HUES48 (cell line): ENCODE data around the gene MGAT5.
"Not testable (repeated sequence)": the region's sequence is repeated elsewhere in the genome, so short reads cannot be mapped to it uniquely, and the experiment has no call there.

Source experiments
- H3K27ac ChIP-seq: one replicate; pipeline ENCODE4 v1.7.0; 2013; ENCODE audit warnings: low read depth, low read length, inconsistent platforms
- H3K27me3 ChIP-seq: 2 replicates; pipeline ENCODE4 v1.6.1; 2013; ENCODE audit warnings: mild to moderate bottlenecking, low read length; ENCODE audit not compliant: control insufficient read depth, insufficient read depth
- H3K36me3 ChIP-seq: 2 replicates; pipeline ENCODE4 v1.6.1; 2013; ENCODE audit warnings: low read length; ENCODE audit not compliant: control insufficient read depth, insufficient read depth
- H3K4me1 ChIP-seq: 2 replicates; pipeline ENCODE4 v1.6.1; 2013; ENCODE audit warnings: mild to moderate bottlenecking, low read length; ENCODE audit not compliant: control insufficient read depth, insufficient read depth
- H3K4me3 ChIP-seq: 2 replicates; pipeline ENCODE4 v1.5.1; 2013; ENCODE audit warnings: mild to moderate bottlenecking, low read depth, low read length
- H3K9ac ChIP-seq: 2 replicates; pipeline ENCODE4 v1.6.1; 2013; ENCODE audit warnings: mild to moderate bottlenecking, low read depth, low read length, moderate library complexity
- H3K9me3 ChIP-seq: 2 replicates; pipeline ENCODE4 v1.6.1; 2013; ENCODE audit warnings: low read length; ENCODE audit not compliant: control insufficient read depth, insufficient read depth

MGAT5 gene

GRCh38 chr2:134466141-134466540, 212.3 kb downstream of the MGAT5 start:
- no peaks in the 10 kb centered on the region for H3K36me3 ChIP-seq
- H3K27ac ChIP-seq: no peak overlapping the region
- H3K9me3 ChIP-seq: no peaks in the 10 kb centered on the region
- no peak overlapping the region for H3K4me3 ChIP-seq
- H3K9ac ChIP-seq: no peak overlapping the region
- no peaks in the 10 kb centered on the region for H3K27me3 ChIP-seq
- H3K4me1 ChIP-seq: no peaks in the 10 kb centered on the region

GRCh38 chr2:134468164-134468563, 214.3 kb downstream of the MGAT5 start:
- Histone ChIP-seq H3K4me1 (no peaks in the 10 kb centered on the region), H3K36me3 (no peaks in the 10 kb centered on the region), H3K27ac (no peak overlapping the region)

GRCh38 chr2:134468776-134469175, 214.9 kb downstream of the MGAT5 start:
- no peak overlapping the region for H3K4me3 ChIP-seq
- no peak overlapping the region for H3K27ac ChIP-seq
- H3K9ac ChIP-seq: no peak overlapping the region
- no peaks in the 10 kb centered on the region for H3K27me3 ChIP-seq
- H3K36me3 ChIP-seq: no peaks in the 10 kb centered on the region
- H3K9me3 ChIP-seq: no peaks in the 10 kb centered on the region
- no peaks in the 10 kb centered on the region for H3K4me1 ChIP-seq

More at GRCh38 chr2:134468164-134468563, 214.3 kb downstream of the MGAT5 start:
- no peaks in the 10 kb centered on the region for H3K27me3 ChIP-seq
- no peaks in the 10 kb centered on the region for H3K9me3 ChIP-seq
- H3K9ac ChIP-seq: no peak overlapping the region
- H3K4me3 ChIP-seq: no peak overlapping the region

GRCh38 chr2:134469516-134470115, 215.7 kb downstream of the MGAT5 start:
- H3K27me3 ChIP-seq: no peaks in the 10 kb centered on the region
- H3K9me3 ChIP-seq: no peaks in the 10 kb centered on the region
- H3K27ac ChIP-seq: no peak overlapping the region
- no peaks in the 10 kb centered on the region for H3K36me3 ChIP-seq
- H3K4me1 ChIP-seq: no peaks in the 10 kb centered on the region
- no peak overlapping the region for H3K9ac ChIP-seq
- H3K4me3 ChIP-seq: no peak overlapping the region

- H3K27me3 ChIP-seq: no peaks in the 10 kb centered on the region
These were observed 216.8 kb downstream of the MGAT5 start for GRCh38 chr2:134470561-134471168.

GRCh38 chr2:134476982-134477381, 223.1 kb downstream of the MGAT5 start:
- H3K27me3 ChIP-seq, H3K4me1 ChIP-seq: not testable (repeated sequence)

More at GRCh38 chr2:134470561-134471168, 216.8 kb downstream of the MGAT5 start:
- Histone ChIP-seq H3K4me1 (no peaks in the 10 kb centered on the region), H3K9me3 (no peaks in the 10 kb centered on the region), H3K4me3 (no peak overlapping the region), H3K36me3 (no peaks in the 10 kb centered on the region), H3K9ac (no peak overlapping the region), H3K27ac (no peak overlapping the region)

GRCh38 chr2:134479696-134480330, 225.9 kb downstream of the MGAT5 start:
- Histone ChIP-seq H3K36me3 (no peaks in the 10 kb centered on the region), H3K4me3 (no peak overlapping the region), H3K27me3 (no peaks in the 10 kb centered on the region), H3K4me1 (no peaks in the 10 kb centered on the region), H3K27ac (no peak overlapping the region), H3K9ac (no peak overlapping the region), H3K9me3 (no peaks in the 10 kb centered on the region)

More at GRCh38 chr2:134476982-134477381, 223.1 kb downstream of the MGAT5 start:
- H3K4me3 ChIP-seq, H3K36me3 ChIP-seq, H3K9ac ChIP-seq, H3K9me3 ChIP-seq, H3K27ac ChIP-seq: not testable (repeated sequence)

- H3K27me3 ChIP-seq: no peaks in the 10 kb centered on the region
- H3K36me3 ChIP-seq: no peaks in the 10 kb centered on the region
- no peaks in the 10 kb centered on the region for H3K9me3 ChIP-seq
- H3K9ac ChIP-seq: no peak overlapping the region
- no peak overlapping the region for H3K4me3 ChIP-seq
- H3K4me1 ChIP-seq: no peaks in the 10 kb centered on the region
- no peak overlapping the region for H3K27ac ChIP-seq
These were observed 228.4 kb downstream of the MGAT5 start for GRCh38 chr2:134482131-134482723.

GRCh38 chr2:134482766-134483340, 229.0 kb downstream of the MGAT5 start:
- Histone ChIP-seq H3K27me3 (no peaks in the 10 kb centered on the region), H3K4me3 (no peak overlapping the region), H3K36me3 (no peaks in the 10 kb centered on the region), H3K9me3 (no peaks in the 10 kb centered on the region), H3K4me1 (no peaks in the 10 kb centered on the region), H3K9ac (no peak overlapping the region), H3K27ac (no peak overlapping the region)

GRCh38 chr2:134489732-134490384, 236.0 kb downstream of the MGAT5 start:
- H3K9ac ChIP-seq: no peak overlapping the region
- no peaks in the 10 kb centered on the region for H3K27me3 ChIP-seq
- H3K36me3 ChIP-seq: no peaks in the 10 kb centered on the region
- no peaks in the 10 kb centered on the region for H3K9me3 ChIP-seq
- H3K4me1 ChIP-seq: no peaks in the 10 kb centered on the region; the same call in 1 of the 2 replicates
- no peak overlapping the region for H3K27ac ChIP-seq
- H3K4me3 ChIP-seq: no peak overlapping the region
